GM18867 (cell line): ENCODE results near the gene KCNQ5.
A peak's percentile ranks its signal among the peaks of the same experiment; 100 is the strongest.

Experiments
- ATAC-seq: cut with Tn5 transposase; IDR thresholded peaks from one replicate; pipeline ENCODE4 v1.9.1; 2021; ENCODE audit warnings: mild to moderate bottlenecking, moderate library complexity; ENCODE audit not compliant: unreplicated experiment

Gene KCNQ5

GRCh38 chr6:72788188-72788587 is 166.3 kb downstream of the KCNQ5 start:
- no peak for ATAC-seq

GRCh38 chr6:72789145-72789544 is 167.3 kb downstream of the KCNQ5 start:
- peak; percentile 51 for ATAC-seq

GRCh38 chr6:72792692-72793091 is 170.8 kb downstream of the KCNQ5 start:
- ATAC-seq: no peak

- ATAC-seq: no peak
These were observed 172.0 kb downstream of the KCNQ5 start for GRCh38 chr6:72793641-72794395.

- ATAC-seq: no peak
These were observed 176.3 kb downstream of the KCNQ5 start for GRCh38 chr6:72798196-72798595.

GRCh38 chr6:72809746-72810379 is 188.0 kb downstream of the KCNQ5 start:
- no peak for ATAC-seq

- ATAC-seq: no peak
These were observed 188.9 kb downstream of the KCNQ5 start for GRCh38 chr6:72810571-72811280.

- ATAC-seq: no peak
These were observed 190.1 kb downstream of the KCNQ5 start for GRCh38 chr6:72811971-72812421.

GRCh38 chr6:72813807-72814596 is 192.1 kb downstream of the KCNQ5 start:
- ATAC-seq: no peak

- ATAC-seq: no peak
These were observed 194.2 kb downstream of the KCNQ5 start for GRCh38 chr6:72816022-72816421.

- no peak for ATAC-seq
These were observed 195.3 kb downstream of the KCNQ5 start for GRCh38 chr6:72817208-72817607.

GRCh38 chr6:72819609-72820008 is 197.7 kb downstream of the KCNQ5 start:
- no peak for ATAC-seq

GRCh38 chr6:72820153-72820552 is 198.3 kb downstream of the KCNQ5 start:
- ATAC-seq: no peak

- no peak for ATAC-seq
These were observed 199.0 kb downstream of the KCNQ5 start for GRCh38 chr6:72820906-72821305.

- no peak for ATAC-seq
These were observed 200.2 kb downstream of the KCNQ5 start for GRCh38 chr6:72822023-72822422.

- ATAC-seq: no peak
These were observed 200.8 kb downstream of the KCNQ5 start for GRCh38 chr6:72822691-72823090.

GRCh38 chr6:72824833-72825232 is 203.0 kb downstream of the KCNQ5 start:
- peak; percentile 70 for ATAC-seq

- ATAC-seq: peak; percentile 16
These were observed 203.5 kb downstream of the KCNQ5 start for GRCh38 chr6:72825315-72825911.

GRCh38 chr6:72826037-72826436 is 204.2 kb downstream of the KCNQ5 start:
- no peak for ATAC-seq

- no peak for ATAC-seq
These were observed 205.0 kb downstream of the KCNQ5 start for GRCh38 chr6:72826744-72827438.
